DND-41 (cell line): ENCODE measurements around the gene AGRN.

Source experiments
- EZH2 ChIP-seq: IDR thresholded peaks from 3 replicates; pipeline ENCODE4 v1.6.1; 2012; ENCODE audit warnings: borderline replicate concordance, low read depth, mild to moderate bottlenecking, moderate library complexity, low read length, inconsistent platforms; ENCODE audit not compliant: severe bottlenecking
- TF ChIP-seq, protein P1 (sequence below): IDR thresholded peaks from 2 replicates; pipeline ENCODE4 v1.5.1; 2012; ENCODE audit warnings: borderline replicate concordance, low read length, moderate library complexity, mild to moderate bottlenecking; ENCODE audit not compliant: poor library complexity, severe bottlenecking; ENCODE audit errors: extremely low read depth

DNA sequence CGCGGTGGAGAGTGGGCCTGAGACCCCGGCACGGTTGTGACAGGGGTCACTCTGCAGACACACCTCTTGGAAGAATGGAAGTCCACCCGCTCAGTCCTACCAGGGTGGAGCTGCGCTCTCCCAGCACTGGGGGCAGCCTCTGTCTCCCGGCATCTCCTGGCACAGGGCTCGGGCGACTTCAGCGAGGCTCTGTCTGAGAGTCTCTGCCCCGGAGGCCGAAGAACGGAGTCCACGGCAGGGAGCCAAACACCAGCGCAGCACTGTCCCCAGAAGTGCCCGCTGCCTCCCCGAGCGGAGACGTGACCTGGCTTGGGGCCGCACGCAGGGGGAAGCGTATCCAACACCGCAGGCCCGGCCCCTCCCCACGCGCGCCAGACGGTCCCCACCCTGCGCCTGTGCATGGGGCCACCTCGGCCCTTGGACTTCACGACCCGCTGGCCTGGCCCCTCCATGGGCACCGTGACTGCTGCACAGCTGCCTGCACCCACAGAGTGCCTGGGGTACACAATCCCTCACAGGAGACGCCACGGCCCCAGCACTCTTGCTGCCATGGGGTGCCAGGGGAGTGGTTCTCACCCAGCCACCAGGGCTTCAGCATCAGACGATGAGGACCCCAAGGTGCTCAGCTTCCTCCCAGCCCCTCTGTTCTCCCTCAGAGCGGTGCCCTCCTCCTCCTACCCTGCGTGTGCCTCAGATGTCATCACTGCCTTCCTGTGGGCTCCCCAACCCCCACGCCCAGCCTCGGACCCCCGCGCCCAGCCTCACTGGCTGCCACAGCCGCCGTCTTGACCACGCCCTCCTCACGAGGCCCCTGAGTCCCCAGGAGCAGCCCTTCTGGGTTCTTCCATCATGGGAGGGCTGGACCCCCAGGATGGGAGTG, 69.1 kb downstream of the AGRN start:
- TF ChIP-seq, protein P1, sequence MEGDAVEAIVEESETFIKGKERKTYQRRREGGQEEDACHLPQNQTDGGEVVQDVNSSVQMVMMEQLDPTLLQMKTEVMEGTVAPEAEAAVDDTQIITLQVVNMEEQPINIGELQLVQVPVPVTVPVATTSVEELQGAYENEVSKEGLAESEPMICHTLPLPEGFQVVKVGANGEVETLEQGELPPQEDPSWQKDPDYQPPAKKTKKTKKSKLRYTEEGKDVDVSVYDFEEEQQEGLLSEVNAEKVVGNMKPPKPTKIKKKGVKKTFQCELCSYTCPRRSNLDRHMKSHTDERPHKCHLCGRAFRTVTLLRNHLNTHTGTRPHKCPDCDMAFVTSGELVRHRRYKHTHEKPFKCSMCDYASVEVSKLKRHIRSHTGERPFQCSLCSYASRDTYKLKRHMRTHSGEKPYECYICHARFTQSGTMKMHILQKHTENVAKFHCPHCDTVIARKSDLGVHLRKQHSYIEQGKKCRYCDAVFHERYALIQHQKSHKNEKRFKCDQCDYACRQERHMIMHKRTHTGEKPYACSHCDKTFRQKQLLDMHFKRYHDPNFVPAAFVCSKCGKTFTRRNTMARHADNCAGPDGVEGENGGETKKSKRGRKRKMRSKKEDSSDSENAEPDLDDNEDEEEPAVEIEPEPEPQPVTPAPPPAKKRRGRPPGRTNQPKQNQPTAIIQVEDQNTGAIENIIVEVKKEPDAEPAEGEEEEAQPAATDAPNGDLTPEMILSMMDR: no peak
- no peak for TF ChIP-seq EZH2
